ENCODE data around the gene IFNAR2. TPM values are rescaled to one million over a fixed set of nuclear protein-coding genes. Genes with fewer than 3 reads are reported as not detected.

Gene IFNAR2
- total RNA-seq, 1 experiment from 2014 or later = 31.0 TPM

- TF ChIP-seq CTCF (IDR thresholded peaks at IDR 0.05; ENCODE audit: unreplicated experiment) = no peak
- no peak overlapping the region for H3K4me3 Mint-ChIP-seq (ENCODE audit: low read depth, unreplicated experiment)
- no peak for DNase-seq
- CTCF ChIA-PET = no interaction called here
- BruUV-seq (replicated peaks) = no TSS peak
- H3K9me3 Mint-ChIP-seq (ENCODE audit: low read depth, unreplicated experiment) = peaks cover 3% of the 10 kb centered on the region
- peaks cover 17% of the 10 kb centered on the region for H3K36me3 Mint-ChIP-seq (ENCODE audit: insufficient read depth, unreplicated experiment)
- H3K4me1 Mint-ChIP-seq (ENCODE audit: low read depth, unreplicated experiment) = no peaks in the 10 kb centered on the region
- H3K27ac Mint-ChIP-seq (ENCODE audit: unreplicated experiment) = no peak overlapping the region
- no peaks in the 10 kb centered on the region for H3K27me3 Mint-ChIP-seq (ENCODE audit: unreplicated experiment)
- intact Hi-C loops (cut with micrococcal nuclease; ENCODE audit: unreplicated experiment) = no loop called here
These were observed 28.7 kb downstream of the IFNAR2 start for GRCh38 chr21:33258475-33258874.

GRCh38 chr21:33259428-33259827 lies 29.7 kb downstream of the IFNAR2 start:
- no peak overlapping the region for H3K4me3 Mint-ChIP-seq (ENCODE audit: low read depth, unreplicated experiment)
- H3K4me1 Mint-ChIP-seq (ENCODE audit: low read depth, unreplicated experiment) = no peaks in the 10 kb centered on the region
- no TSS peak for BruUV-seq (replicated peaks)
- intact Hi-C loops (cut with micrococcal nuclease; ENCODE audit: unreplicated experiment) = no loop called here
- TF ChIP-seq CTCF (IDR thresholded peaks at IDR 0.05; ENCODE audit: unreplicated experiment) = no peak
- no peak for DNase-seq
- no peak overlapping the region for H3K27ac Mint-ChIP-seq (ENCODE audit: unreplicated experiment)
- CTCF ChIA-PET = no interaction called here
- H3K27me3 Mint-ChIP-seq (ENCODE audit: unreplicated experiment) = no peaks in the 10 kb centered on the region
- peaks cover 19% of the 10 kb centered on the region for H3K36me3 Mint-ChIP-seq (ENCODE audit: insufficient read depth, unreplicated experiment)
- H3K9me3 Mint-ChIP-seq (ENCODE audit: low read depth, unreplicated experiment) = peaks cover 3% of the 10 kb centered on the region

GRCh38 chr21:33259995-33260394 lies 30.3 kb downstream of the IFNAR2 start:
- Mint-ChIP-seq H3K27ac (ENCODE audit: unreplicated experiment) (no peak overlapping the region), H3K36me3 (ENCODE audit: insufficient read depth, unreplicated experiment) (peaks cover 13% of the 10 kb centered on the region), H3K4me3 (ENCODE audit: low read depth, unreplicated experiment) (no peak overlapping the region), H3K9me3 (ENCODE audit: low read depth, unreplicated experiment) (peaks cover 3% of the 10 kb centered on the region), H3K27me3 (ENCODE audit: unreplicated experiment) (no peaks in the 10 kb centered on the region), H3K4me1 (ENCODE audit: low read depth, unreplicated experiment) (no peaks in the 10 kb centered on the region)
- intact Hi-C loops (cut with micrococcal nuclease; ENCODE audit: unreplicated experiment) = loop anchor here (10.0 kb wide), 1 partner anchor 65 kb away; the partner anchor contains the start of gene IFNAR1
- BruUV-seq (replicated peaks) = no TSS peak
- TF ChIP-seq CTCF (IDR thresholded peaks at IDR 0.05; ENCODE audit: unreplicated experiment) = no peak
- CTCF ChIA-PET = no interaction called here
- no peak for DNase-seq

GRCh38 chr21:33261635-33262034 lies 31.9 kb downstream of the IFNAR2 start:
- no peak for DNase-seq
- Mint-ChIP-seq H3K27ac (ENCODE audit: unreplicated experiment) (no peak overlapping the region), H3K4me1 (ENCODE audit: low read depth, unreplicated experiment) (peaks cover 10% of the 10 kb centered on the region), H3K9me3 (ENCODE audit: low read depth, unreplicated experiment) (peaks cover 2% of the 10 kb centered on the region), H3K36me3 (ENCODE audit: insufficient read depth, unreplicated experiment) (peaks cover 21% of the 10 kb centered on the region), H3K27me3 (ENCODE audit: unreplicated experiment) (no peaks in the 10 kb centered on the region), H3K4me3 (ENCODE audit: low read depth, unreplicated experiment) (no peak overlapping the region)
- no peak for TF ChIP-seq CTCF (IDR thresholded peaks at IDR 0.05; ENCODE audit: unreplicated experiment)
- intact Hi-C loops (cut with micrococcal nuclease; ENCODE audit: unreplicated experiment) = loop anchor here (10.0 kb wide), 1 partner anchor 63 kb away; the partner anchor contains the start of gene IFNAR1
- no TSS peak for BruUV-seq (replicated peaks)
- CTCF ChIA-PET = no interaction called here

All from Calu3 (cell line).